ENCODE data around the gene POU3F1.

The POU3F1 gene

GRCh38 chr1:38073534-38074301, 27.1 kb upstream of the POU3F1 start:
- no peaks in the 10 kb centered on the region for H3K9me2 ChIP-seq (replicated peaks; ENCODE audit: insufficient read depth, low read length)
- H3K27ac ChIP-seq (ENCODE audit: low read depth, low read length), result no peak overlapping the region
- no peak overlapping the region for H3K4me2 ChIP-seq (ENCODE audit: low read depth, low read length, poor library complexity, severe bottlenecking)
- TF ChIP-seq EZH2phosphoT487 (conservative IDR thresholded peaks at IDR 0.05; ENCODE audit: low read length), result no peak
- TF ChIP-seq CTCF (IDR thresholded peaks at IDR 0.05; ENCODE audit: insufficient read depth, low read length, poor library complexity, severe bottlenecking), result no peak
- no peaks in the 10 kb centered on the region for H3K27me3 ChIP-seq (ENCODE audit: low read length)
- H3K9ac ChIP-seq (ENCODE audit: low read length), result no peak overlapping the region
- no peak overlapping the region for H2AFZ ChIP-seq (ENCODE audit: low read depth, low read length, severe bottlenecking)
- no peak overlapping the region for H3K4me3 ChIP-seq (ENCODE audit: insufficient read depth, low read length, poor library complexity, severe bottlenecking)
- no peaks in the 10 kb centered on the region for H3K9me3 ChIP-seq (ENCODE audit: insufficient read depth, low read length)
- no peaks in the 10 kb centered on the region for H4K20me1 ChIP-seq (ENCODE audit: low read depth, low read length)
- no peaks in the 10 kb centered on the region for H3K36me3 ChIP-seq (ENCODE audit: low read length)
- H3F3A ChIP-seq (ENCODE audit: insufficient read depth), result no peaks in the 10 kb centered on the region
- no peaks in the 10 kb centered on the region for H3K79me2 ChIP-seq (ENCODE audit: insufficient read depth, low read length)

- Histone ChIP-seq H3K9ac (ENCODE audit: low read length) (no peak overlapping the region), H3K36me3 (ENCODE audit: low read length) (no peaks in the 10 kb centered on the region), H3K9me3 (ENCODE audit: insufficient read depth, low read length) (no peaks in the 10 kb centered on the region), H3F3A (ENCODE audit: insufficient read depth) (no peaks in the 10 kb centered on the region), H3K27ac (ENCODE audit: low read depth, low read length) (no peak overlapping the region), H3K9me2 (replicated peaks; ENCODE audit: insufficient read depth, low read length) (no peaks in the 10 kb centered on the region), H3K79me2 (ENCODE audit: insufficient read depth, low read length) (no peaks in the 10 kb centered on the region), H3K4me2 (ENCODE audit: low read depth, low read length, poor library complexity, severe bottlenecking) (no peak overlapping the region), H4K20me1 (ENCODE audit: low read depth, low read length) (no peaks in the 10 kb centered on the region), H2AFZ (ENCODE audit: low read depth, low read length, severe bottlenecking) (no peak overlapping the region), H3K27me3 (ENCODE audit: low read length) (no peaks in the 10 kb centered on the region), H3K4me3 (ENCODE audit: insufficient read depth, low read length, poor library complexity, severe bottlenecking) (no peak overlapping the region)
- no peak for TF ChIP-seq CTCF (IDR thresholded peaks at IDR 0.05; ENCODE audit: insufficient read depth, low read length, poor library complexity, severe bottlenecking)
- TF ChIP-seq EZH2phosphoT487 (conservative IDR thresholded peaks at IDR 0.05; ENCODE audit: low read length), result no peak
Observed at GRCh38 chr1:38072858-38073257, 26.3 kb upstream of the POU3F1 start.

- no peaks in the 10 kb centered on the region for H3K27me3 ChIP-seq (ENCODE audit: low read length)
- H3K27ac ChIP-seq (ENCODE audit: low read depth, low read length), result no peak overlapping the region
- no peaks in the 10 kb centered on the region for H3K9me2 ChIP-seq (replicated peaks; ENCODE audit: insufficient read depth, low read length)
- no peaks in the 10 kb centered on the region for H3K79me2 ChIP-seq (ENCODE audit: insufficient read depth, low read length)
- H3K4me2 ChIP-seq (ENCODE audit: low read depth, low read length, poor library complexity, severe bottlenecking), result no peak overlapping the region
- H4K20me1 ChIP-seq (ENCODE audit: low read depth, low read length), result no peaks in the 10 kb centered on the region
- no peak overlapping the region for H2AFZ ChIP-seq (ENCODE audit: low read depth, low read length, severe bottlenecking)
- H3K9ac ChIP-seq (ENCODE audit: low read length), result no peak overlapping the region
- H3K4me3 ChIP-seq (ENCODE audit: insufficient read depth, low read length, poor library complexity, severe bottlenecking), result no peak overlapping the region
- H3K9me3 ChIP-seq (ENCODE audit: insufficient read depth, low read length), result no peaks in the 10 kb centered on the region
- TF ChIP-seq CTCF (IDR thresholded peaks at IDR 0.05; ENCODE audit: insufficient read depth, low read length, poor library complexity, severe bottlenecking) (peak; percentile 24), EZH2phosphoT487 (conservative IDR thresholded peaks at IDR 0.05; ENCODE audit: low read length) (no peak)
- no peaks in the 10 kb centered on the region for H3F3A ChIP-seq (ENCODE audit: insufficient read depth)
- no peaks in the 10 kb centered on the region for H3K36me3 ChIP-seq (ENCODE audit: low read length)
Observed at GRCh38 chr1:38071312-38072256, 25.0 kb upstream of the POU3F1 start.

All from SU-DHL-6 (cell line).